Panc1 (cell line): ENCODE data around the gene SLC6A8.

ENCODE experiments used
- POLR2AphosphoS5 ChIP-seq: IDR thresholded peaks from 2 replicates; pipeline ENCODE4 v1.6.1; 2012; ENCODE audit warnings: mild to moderate bottlenecking, low read depth, low read length, moderate library complexity
- REST ChIP-seq, 2 experiments: IDR thresholded peaks; 2 replicates each; pipeline ENCODE4 v1.6.1; 2011 to 2012; ENCODE audit warnings: low read depth in 2 of 2, control low read depth in 1 of 2, low read length in 1 of 2, mild to moderate bottlenecking in 1 of 2, moderate library complexity in 1 of 2; ENCODE audit not compliant: insufficient read depth in 1 of 2

- TF ChIP-seq REST (IDR thresholded peaks at IDR 0.05; ENCODE audit: insufficient read depth in 1 of 2, low read depth in 2 of 2, low read length in 1 of 2) (no peak), POLR2AphosphoS5 (no peak)
Observed at GRCh38 chrX:153702336-153703035, 14.8 kb downstream of the SLC6A8 start.
